ENCODE data around the gene RSL24D1.
A peak's percentile ranks its signal among the peaks of the same experiment; 100 is the strongest.
"Not testable (repeated sequence)": the region's sequence is repeated elsewhere in the genome, so short reads cannot be mapped to it uniquely, and the experiment has no call there.

RSL24D1 gene

GRCh38 chr15:55204464-55204863, 7.7 kb upstream of the RSL24D1 start:
- no peak for DNase-seq

GRCh38 chr15:55202206-55202605, 5.5 kb upstream of the RSL24D1 start:
- no peak for DNase-seq

DNA sequence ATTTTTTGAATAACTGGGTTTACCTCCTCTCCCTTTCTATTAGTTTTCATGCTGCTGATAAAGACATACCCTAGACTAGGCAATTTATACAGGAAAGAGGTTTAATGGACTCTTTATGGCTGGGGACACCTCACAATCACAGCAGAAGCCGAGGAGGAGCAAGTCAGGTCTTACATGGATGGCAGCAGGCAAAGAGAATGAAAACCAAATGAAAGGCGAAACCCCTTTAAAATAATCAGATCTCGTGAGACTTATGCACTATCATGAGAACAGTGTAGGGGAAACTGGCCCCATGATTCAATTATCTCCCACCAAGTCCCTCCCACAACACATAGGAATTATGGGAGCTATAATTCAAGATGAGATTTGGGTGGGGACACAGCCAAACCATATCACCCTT, 2.0 kb upstream of the RSL24D1 start:
- DNase-seq = no peak

- DNase-seq = no peak
Measured at GRCh38 chr15:55197719-55198118, 978 bp upstream of the RSL24D1 start.

DNA sequence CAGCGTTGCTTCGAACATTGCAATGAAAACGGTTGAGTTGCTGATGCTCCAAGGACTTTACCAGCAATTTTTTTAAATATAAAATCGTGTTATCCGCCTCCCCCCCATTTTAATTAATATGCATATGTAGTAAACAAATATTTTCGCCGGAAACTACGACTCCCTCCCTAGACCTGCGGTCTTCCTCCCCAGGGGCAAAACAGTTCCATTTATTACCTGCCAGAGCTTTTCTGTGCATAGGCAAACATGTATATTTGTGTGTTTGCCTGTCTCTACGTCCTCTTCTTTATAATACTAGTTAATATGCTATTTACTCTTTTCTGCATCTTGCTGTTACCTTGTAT, 593 bp upstream of the RSL24D1 start:
- DNase-seq = no peak

DNA sequence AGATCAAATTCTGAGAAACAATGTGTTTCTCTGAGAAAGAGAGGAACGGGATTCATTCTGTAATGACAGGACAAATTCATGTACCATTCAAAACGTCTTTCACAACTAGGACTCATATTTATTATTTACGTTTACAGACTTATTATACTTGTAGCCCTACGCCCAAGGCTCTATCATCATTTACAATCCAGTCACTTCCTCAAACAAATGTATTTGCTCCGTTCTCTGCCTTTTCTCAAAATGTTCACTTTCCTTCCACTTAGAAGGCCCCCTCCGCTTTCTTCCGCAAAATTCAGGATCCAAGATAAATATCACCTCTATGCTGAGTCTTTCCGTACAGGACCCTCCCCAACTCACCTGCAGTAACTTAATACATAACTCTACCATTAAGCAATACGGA, 745 bp downstream of the RSL24D1 start:
- DNase-seq = peak; percentile 6

- DNase-seq = no peak
Measured at GRCh38 chr15:55194256-55194655, 2.5 kb downstream of the RSL24D1 start.

GRCh38 chr15:55186331-55186730, 10.4 kb downstream of the RSL24D1 start:
- no peak for DNase-seq

GRCh38 chr15:55183679-55184078, 13.1 kb downstream of the RSL24D1 start:
- DNase-seq = no peak

- DNase-seq = no peak
Measured at GRCh38 chr15:55179141-55179540, 17.6 kb downstream of the RSL24D1 start.

- DNase-seq = no peak
Measured at GRCh38 chr15:55170361-55170760, 26.4 kb downstream of the RSL24D1 start.

- DNase-seq = peak; percentile 61
Measured at GRCh38 chr15:55168350-55168974, 28.3 kb downstream of the RSL24D1 start.

GRCh38 chr15:55164284-55164683, 32.5 kb downstream of the RSL24D1 start:
- no peak for DNase-seq

- no peak for DNase-seq
Measured at GRCh38 chr15:55151631-55152030, 45.1 kb downstream of the RSL24D1 start.

GRCh38 chr15:55143132-55143531, 53.6 kb downstream of the RSL24D1 start:
- not testable (repeated sequence) for DNase-seq

DNA sequence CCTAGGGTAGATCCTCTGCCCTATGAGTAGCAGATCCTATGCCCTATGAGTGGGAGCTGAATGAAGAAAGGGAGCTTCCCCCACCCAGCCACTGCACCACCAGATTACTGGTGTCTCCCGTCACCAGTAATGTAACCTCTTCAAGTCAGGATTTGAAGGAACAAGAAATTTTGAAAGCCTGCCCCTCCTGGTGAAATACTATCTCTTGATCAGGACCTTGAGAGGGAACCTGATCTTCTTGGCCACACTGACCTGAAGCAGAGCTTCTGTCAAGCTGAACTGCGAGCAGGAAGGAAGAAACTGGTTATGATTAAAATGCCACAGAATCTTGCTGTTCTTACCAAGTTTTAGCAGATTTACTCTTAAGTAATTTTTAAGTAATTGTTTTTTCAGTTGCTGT, 62.8 kb downstream of the RSL24D1 start:
- DNase-seq = no peak

DNA sequence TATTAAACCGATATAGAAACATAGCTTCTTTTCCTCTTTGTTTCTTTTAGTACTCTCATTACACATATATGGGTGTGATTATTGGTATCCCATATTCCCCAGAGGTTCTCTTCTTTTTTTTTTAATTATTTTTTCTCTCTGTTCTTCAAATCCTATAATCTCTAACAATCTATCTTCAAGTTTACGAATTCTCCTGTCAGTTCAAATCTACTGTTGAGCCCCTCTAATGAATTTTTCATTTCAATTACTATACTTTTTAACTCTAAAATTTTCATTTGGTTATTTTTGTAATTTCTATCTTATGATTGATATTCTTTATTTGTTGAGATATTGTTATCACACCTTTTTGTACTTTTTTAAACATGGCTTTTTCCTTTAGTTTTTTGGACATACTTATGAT, 64.1 kb downstream of the RSL24D1 start:
- DNase-seq = no peak

All from retina (tissue), 1 donor.